Measurements from ENCODE around the gene TMEM181.
"Not testable (repeated sequence)": the region's sequence is repeated elsewhere in the genome, so short reads cannot be mapped to it uniquely, and the experiment has no call there.

Gene TMEM181

DNA sequence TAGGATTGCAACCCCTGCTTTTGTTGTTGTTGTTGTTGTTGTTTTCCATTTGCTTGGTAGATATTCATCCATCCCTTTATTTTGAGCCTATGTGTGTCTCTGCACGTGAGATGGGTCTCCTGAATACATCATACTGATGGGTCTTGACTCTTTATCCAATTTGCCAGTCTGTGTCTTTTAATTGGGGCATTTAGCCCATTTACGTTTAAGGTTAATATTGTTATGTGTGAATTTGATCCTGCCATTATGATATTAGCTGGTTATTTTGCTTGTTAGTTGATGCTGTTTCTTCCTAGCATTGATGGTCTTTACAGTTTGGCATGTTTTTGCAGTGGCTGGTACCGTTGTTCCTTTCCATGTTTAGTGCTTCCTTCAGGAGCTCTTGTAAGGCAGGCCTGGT, 58.4 kb downstream of the TMEM181 start:
- H3K9me3 ChIP-seq (ENCODE audit: control insufficient read depth in 2 of 2, low read length in 2 of 2); H3K27me3 ChIP-seq (ENCODE audit: control insufficient read depth in 2 of 2, insufficient read depth in 2 of 2, low read length in 2 of 2); H3K4me1 ChIP-seq (ENCODE audit: control insufficient read depth in 2 of 2, insufficient read depth in 2 of 2, low read length in 2 of 2); H3K27ac ChIP-seq (ENCODE audit: low read depth in 2 of 2, low read length in 2 of 2); H3K9ac ChIP-seq (ENCODE audit: low read depth in 1 of 2, low read length in 2 of 2); H3K4me3 ChIP-seq (ENCODE audit: low read length in 2 of 2): not testable (repeated sequence)
- H3K36me3 ChIP-seq (ENCODE audit: control insufficient read depth in 2 of 2, insufficient read depth in 2 of 2, low read length in 2 of 2): peaks cover 14 to 25% of the 10 kb centered on the region in 2 donors

DNA sequence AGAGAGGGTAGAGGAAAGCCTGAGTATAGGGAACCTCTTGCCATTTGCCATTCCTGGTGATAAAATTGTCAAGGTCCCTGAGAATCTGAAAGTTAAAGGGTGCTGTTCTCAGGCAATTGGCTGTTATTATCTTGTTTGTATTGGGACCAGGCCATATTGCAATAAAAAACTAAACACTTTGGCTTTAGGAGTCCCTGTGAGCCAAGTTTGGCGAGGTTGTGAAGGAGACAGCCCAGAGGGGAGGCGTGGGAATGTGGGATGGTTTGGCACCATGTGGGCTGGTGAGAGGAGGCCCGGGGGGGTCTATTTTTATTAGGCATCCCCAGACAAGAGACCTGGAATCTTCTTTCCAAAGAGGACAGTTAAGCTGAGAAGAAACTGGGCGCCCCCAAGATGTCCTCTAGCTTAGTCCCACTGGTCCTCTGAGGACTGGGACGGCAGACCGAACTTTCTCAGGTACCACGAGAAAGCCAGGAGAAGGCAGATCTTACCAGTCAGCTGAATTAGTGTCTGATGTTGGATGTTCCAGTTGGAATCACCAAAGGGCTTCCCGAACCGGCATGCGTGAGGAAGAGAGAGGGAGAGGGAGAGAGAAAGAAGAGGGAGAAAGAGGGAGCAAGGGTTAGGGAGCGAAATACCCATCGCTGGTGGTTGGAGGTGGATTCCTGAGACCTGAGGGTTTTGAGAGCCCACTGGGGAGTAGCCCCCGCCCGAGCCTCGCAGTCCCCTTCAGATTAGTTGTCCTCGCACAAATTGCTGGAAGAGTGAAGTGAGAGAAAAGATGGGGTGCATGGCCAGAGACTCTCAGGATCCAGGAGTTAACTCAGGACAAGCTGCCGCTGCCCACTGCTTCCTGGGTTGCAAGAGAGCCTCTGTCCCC, 60.3 kb downstream of the TMEM181 start:
- no peak overlapping the region for H3K9ac ChIP-seq (ENCODE audit: low read depth in 1 of 2, low read length in 2 of 2)
- H3K36me3 ChIP-seq (ENCODE audit: control insufficient read depth in 2 of 2, insufficient read depth in 2 of 2, low read length in 2 of 2): peaks cover 18 to 29% of the 10 kb centered on the region in 2 donors
- H3K27ac ChIP-seq (ENCODE audit: low read depth in 2 of 2, low read length in 2 of 2): no peak overlapping the region
- H3K4me1 ChIP-seq (ENCODE audit: control insufficient read depth in 2 of 2, insufficient read depth in 2 of 2, low read length in 2 of 2): no peaks in the 10 kb centered on the region
- H3K9me3 ChIP-seq (ENCODE audit: control insufficient read depth in 2 of 2, low read length in 2 of 2): no peaks in the 10 kb centered on the region
- no peaks in the 10 kb centered on the region for H3K27me3 ChIP-seq (ENCODE audit: control insufficient read depth in 2 of 2, insufficient read depth in 2 of 2, low read length in 2 of 2)
- no peak overlapping the region for H3K4me3 ChIP-seq (ENCODE audit: low read length in 2 of 2)

DNA sequence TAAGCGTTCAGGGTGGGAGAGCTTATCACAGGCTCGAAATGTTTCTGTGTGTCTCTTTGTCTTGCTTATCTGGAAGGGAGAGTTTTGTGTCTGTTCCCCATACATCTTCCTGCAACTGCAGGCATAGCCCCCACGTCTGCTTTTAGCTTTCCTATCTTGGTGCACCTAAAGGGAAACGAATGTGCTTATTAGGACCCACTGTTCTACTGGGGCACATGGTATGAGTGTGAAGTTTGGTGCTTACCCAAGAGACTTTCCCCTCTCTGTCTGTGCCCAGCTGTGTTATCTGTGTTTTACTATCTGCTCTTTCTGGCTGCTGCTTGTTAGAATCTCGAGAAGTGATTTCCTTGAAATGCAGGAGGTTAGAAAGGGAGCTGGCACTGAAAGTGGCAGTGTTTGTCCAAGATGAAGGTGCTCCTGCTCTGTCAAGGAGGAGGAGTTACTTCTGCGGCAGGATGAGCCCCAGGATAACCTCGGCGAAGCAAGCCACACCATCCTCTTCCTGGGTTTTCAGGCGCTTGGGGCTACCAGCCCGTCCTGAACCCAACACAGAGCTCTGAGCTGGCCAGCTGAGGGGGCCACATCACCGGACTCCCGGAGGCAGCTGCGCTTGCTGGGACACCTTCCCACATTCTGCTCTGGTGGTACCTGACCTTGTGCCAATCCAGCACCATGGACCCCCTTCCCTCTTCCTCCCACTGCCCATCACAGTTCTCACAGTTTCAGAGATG, 61.2 kb downstream of the TMEM181 start:
- H3K27me3 ChIP-seq (ENCODE audit: control insufficient read depth in 2 of 2, insufficient read depth in 2 of 2, low read length in 2 of 2): no peaks in the 10 kb centered on the region
- H3K27ac ChIP-seq (ENCODE audit: low read depth in 2 of 2, low read length in 2 of 2): no peak overlapping the region
- no peak overlapping the region for H3K4me3 ChIP-seq (ENCODE audit: low read length in 2 of 2)
- H3K36me3 ChIP-seq (ENCODE audit: control insufficient read depth in 2 of 2, insufficient read depth in 2 of 2, low read length in 2 of 2): peaks cover 20 to 38% of the 10 kb centered on the region in 2 donors
- no peak overlapping the region for H3K9ac ChIP-seq (ENCODE audit: low read depth in 1 of 2, low read length in 2 of 2)
- no peaks in the 10 kb centered on the region for H3K9me3 ChIP-seq (ENCODE audit: control insufficient read depth in 2 of 2, low read length in 2 of 2)
- H3K4me1 ChIP-seq (ENCODE audit: control insufficient read depth in 2 of 2, insufficient read depth in 2 of 2, low read length in 2 of 2): no peaks in the 10 kb centered on the region

DNA sequence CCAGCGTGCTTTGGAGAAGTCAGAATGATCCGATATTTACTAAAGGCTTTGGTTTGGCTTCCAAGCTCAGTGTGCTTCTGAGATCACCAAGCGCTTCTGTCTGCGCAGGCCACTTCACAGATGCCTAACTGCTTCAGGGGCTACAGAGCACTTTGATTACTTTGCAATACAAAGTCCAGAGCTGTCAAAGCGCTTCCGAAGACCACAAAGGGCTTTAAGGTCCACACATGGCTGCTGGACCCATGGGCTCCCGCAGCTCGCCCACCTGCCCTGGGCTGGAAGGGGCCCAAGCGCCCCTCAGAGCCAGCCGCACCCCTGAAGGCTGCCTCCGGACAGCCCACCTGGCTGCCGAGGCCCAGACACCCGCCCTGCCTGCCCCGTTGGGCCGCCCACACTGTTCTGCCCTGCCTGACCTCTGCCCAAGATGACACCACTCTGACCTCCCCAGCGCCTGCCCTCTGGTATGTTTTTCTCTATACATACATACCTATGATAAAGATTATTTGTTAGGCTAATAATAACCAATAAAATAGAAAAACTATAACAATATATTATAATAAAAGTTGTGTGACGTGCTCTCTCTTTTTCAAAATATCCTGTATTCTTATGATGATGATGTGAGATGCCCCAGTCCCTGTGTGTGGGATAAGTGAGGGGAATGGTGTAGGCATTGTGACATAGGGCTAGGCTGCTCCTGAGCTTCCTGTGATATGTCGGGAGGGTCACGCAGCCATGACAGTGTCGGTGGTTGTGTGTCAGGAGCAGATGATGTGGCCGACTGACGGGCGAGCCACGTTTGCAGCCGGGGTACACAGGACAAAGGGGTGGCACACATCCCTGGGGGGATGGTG, 62.0 kb downstream of the TMEM181 start:
- Histone ChIP-seq H3K27ac (ENCODE audit: low read depth in 2 of 2, low read length in 2 of 2) (no peak overlapping the region), H3K27me3 (ENCODE audit: control insufficient read depth in 2 of 2, insufficient read depth in 2 of 2, low read length in 2 of 2) (no peaks in the 10 kb centered on the region), H3K36me3 (ENCODE audit: control insufficient read depth in 2 of 2, insufficient read depth in 2 of 2, low read length in 2 of 2) (peaks cover 27 to 46% of the 10 kb centered on the region in 2 donors), H3K4me1 (ENCODE audit: control insufficient read depth in 2 of 2, insufficient read depth in 2 of 2, low read length in 2 of 2) (no peaks in the 10 kb centered on the region), H3K9ac (ENCODE audit: low read depth in 1 of 2, low read length in 2 of 2) (no peak overlapping the region), H3K4me3 (ENCODE audit: low read length in 2 of 2) (no peak overlapping the region), H3K9me3 (ENCODE audit: control insufficient read depth in 2 of 2, low read length in 2 of 2) (no peaks in the 10 kb centered on the region)

DNA sequence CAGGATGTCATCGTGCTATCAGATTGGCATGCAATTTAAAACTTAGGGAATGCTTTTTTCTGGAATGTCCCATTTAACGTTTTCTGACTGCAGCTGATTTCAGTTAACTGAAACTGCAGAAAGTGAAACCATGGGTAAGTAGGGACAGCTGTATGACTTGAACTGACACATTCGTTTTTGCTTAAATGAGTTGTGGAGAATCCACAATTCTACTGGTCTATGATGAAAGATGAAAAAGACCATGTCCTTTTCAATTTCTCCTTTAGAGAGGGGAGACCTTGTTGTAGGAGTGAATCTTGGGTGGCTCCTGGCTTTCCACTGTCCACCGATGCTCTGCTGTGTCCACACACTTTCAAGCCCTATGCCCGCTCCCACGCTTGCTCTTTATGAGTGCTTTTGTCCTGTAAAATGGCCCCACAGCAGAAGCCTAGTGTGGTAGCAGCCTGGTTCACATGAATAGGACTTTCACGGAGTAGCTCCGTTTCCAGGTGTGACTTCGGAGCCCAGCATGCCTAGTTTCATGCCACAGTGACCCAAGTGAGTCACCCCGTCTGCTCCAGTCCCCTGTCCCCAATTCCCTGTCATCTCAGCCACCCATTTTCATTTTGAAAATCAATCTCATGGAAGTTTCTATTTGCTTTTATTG, 62.8 kb downstream of the TMEM181 start:
- Histone ChIP-seq H3K27me3 (ENCODE audit: control insufficient read depth in 2 of 2, insufficient read depth in 2 of 2, low read length in 2 of 2) (no peaks in the 10 kb centered on the region), H3K9me3 (ENCODE audit: control insufficient read depth in 2 of 2, low read length in 2 of 2) (no peaks in the 10 kb centered on the region), H3K4me1 (ENCODE audit: control insufficient read depth in 2 of 2, insufficient read depth in 2 of 2, low read length in 2 of 2) (no peaks in the 10 kb centered on the region), H3K9ac (ENCODE audit: low read depth in 1 of 2, low read length in 2 of 2) (no peak overlapping the region), H3K36me3 (ENCODE audit: control insufficient read depth in 2 of 2, insufficient read depth in 2 of 2, low read length in 2 of 2) (peaks cover 34 to 52% of the 10 kb centered on the region in 2 donors), H3K4me3 (ENCODE audit: low read length in 2 of 2) (no peak overlapping the region), H3K27ac (ENCODE audit: low read depth in 2 of 2, low read length in 2 of 2) (no peak overlapping the region)

DNA sequence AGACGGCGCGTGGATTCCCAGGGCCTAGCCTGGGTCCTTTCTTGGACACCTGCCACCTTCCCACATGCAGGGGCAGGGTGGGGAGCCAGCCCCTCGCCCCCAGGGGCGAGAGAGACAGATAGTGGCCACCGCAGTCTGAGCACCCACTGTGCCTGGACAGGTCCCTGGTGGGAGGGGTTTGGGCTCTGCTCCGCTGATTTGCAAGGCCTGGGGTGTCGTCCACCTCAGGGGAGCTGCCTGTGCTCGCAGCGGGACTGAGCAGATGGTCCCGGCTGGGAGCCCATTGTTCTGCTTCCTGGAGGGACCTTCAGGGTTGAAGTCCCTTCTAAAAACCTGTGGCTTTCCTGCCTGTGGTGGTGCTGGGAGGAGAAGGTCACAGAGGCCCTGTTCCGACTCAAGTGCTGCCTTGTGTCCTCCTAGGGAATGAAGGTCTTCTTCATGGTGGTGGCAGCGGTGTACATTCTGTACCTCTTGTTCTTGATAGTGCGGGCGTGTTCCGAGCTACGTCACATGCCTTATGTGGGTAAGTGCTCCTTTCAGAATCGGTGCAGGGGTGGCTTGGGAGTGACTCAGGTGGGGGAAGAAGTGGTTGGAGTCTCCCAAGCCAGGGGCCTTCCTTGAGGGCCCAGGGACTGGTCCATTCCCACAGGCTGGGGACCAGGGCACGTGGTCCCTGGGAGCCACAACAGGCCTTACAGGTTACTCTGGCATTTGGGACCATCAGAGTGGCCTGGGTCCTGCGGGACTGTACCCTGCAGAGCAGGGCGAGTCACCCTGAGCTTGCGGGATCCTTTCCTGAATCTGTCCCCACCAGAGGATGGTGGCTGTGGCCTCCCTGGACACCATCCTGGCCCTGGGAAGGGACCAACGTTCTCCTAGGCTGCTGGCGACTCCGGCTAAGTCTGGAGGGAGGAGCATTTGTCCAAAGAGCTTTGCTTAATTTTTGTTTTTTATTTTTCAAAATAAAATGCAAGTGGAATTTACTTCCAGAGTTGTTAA, 65.1 kb downstream of the TMEM181 start:
- H3K9ac ChIP-seq (ENCODE audit: low read depth in 1 of 2, low read length in 2 of 2): no peak overlapping the region
- no peak overlapping the region for H3K4me3 ChIP-seq (ENCODE audit: low read length in 2 of 2)
- peaks cover 0 to under 1% of the 10 kb centered on the region in 2 donors for H3K4me1 ChIP-seq (ENCODE audit: control insufficient read depth in 2 of 2, insufficient read depth in 2 of 2, low read length in 2 of 2)
- H3K27me3 ChIP-seq (ENCODE audit: control insufficient read depth in 2 of 2, insufficient read depth in 2 of 2, low read length in 2 of 2): no peaks in the 10 kb centered on the region
- no peak overlapping the region for H3K27ac ChIP-seq (ENCODE audit: low read depth in 2 of 2, low read length in 2 of 2)
- H3K36me3 ChIP-seq (ENCODE audit: control insufficient read depth in 2 of 2, insufficient read depth in 2 of 2, low read length in 2 of 2): peaks cover 46 to 63% of the 10 kb centered on the region in 2 donors
- no peaks in the 10 kb centered on the region for H3K9me3 ChIP-seq (ENCODE audit: control insufficient read depth in 2 of 2, low read length in 2 of 2)

DNA sequence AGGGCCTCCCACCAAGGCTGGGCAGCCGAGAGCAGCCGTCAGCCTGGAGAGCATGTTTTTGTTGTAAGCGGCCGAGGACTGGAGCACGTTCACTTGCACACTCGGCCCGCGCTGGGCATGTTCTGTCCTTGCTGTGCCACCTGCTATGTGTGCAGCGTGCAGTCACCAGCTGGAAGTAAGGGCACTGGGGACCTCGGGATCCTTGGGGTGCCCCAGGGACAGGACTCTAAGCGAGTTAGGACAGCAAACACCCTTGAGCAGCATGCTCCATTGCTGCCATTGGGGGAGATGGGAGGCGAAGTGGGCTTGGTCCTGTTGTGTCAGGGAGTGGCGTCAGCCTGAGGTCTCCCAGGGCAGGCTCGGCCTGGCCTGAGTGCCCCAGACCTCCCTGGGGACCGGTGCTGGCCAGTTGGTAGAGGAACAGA, 66.0 kb downstream of the TMEM181 start:
- no peak overlapping the region for H3K9ac ChIP-seq (ENCODE audit: low read depth in 1 of 2, low read length in 2 of 2)
- H3K4me1 ChIP-seq (ENCODE audit: control insufficient read depth in 2 of 2, insufficient read depth in 2 of 2, low read length in 2 of 2): peaks cover 7 to 9% of the 10 kb centered on the region in 2 donors
- H3K27me3 ChIP-seq (ENCODE audit: control insufficient read depth in 2 of 2, insufficient read depth in 2 of 2, low read length in 2 of 2): no peaks in the 10 kb centered on the region
- H3K9me3 ChIP-seq (ENCODE audit: control insufficient read depth in 2 of 2, low read length in 2 of 2): no peaks in the 10 kb centered on the region
- no peak overlapping the region for H3K4me3 ChIP-seq (ENCODE audit: low read length in 2 of 2)
- H3K36me3 ChIP-seq (ENCODE audit: control insufficient read depth in 2 of 2, insufficient read depth in 2 of 2, low read length in 2 of 2): peaks cover 40 to 60% of the 10 kb centered on the region in 2 donors
- H3K27ac ChIP-seq (ENCODE audit: low read depth in 2 of 2, low read length in 2 of 2): no peak overlapping the region

DNA sequence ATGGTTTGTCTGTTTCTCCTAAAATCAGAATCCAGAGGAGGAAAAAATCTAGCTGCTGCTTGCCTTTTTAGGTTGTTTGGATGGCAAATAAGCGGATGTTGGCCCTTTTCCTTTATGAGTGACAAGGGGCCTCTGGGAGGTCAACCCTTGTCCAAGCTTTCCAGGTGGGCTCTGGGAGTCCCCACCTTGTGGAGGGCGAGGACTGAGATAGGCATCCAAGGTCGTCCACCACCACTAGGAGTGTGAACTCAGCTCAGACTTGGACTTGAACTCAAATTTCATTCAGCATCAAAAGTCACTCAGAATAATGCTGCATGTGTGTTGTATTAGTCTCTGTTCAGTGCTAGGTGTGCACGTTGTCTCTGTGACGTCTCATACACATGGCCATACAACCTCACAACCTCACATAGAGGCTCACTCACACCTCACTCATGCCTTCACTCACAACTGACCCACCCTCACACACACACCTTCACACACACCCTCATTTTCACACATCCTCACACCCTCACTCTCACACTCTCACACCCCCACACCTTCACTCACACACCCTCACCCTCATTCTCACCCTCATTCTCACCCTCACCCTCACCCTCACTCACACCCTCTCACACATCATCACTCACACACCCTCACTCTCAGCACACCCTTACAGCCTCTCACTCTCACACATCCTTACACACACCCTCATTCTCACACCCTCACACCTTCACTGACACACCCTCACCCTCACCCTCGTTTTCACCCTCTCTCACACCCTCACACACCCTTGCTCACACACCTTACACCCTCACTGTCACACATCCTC, 66.7 kb downstream of the TMEM181 start:
- no peak overlapping the region for H3K27ac ChIP-seq (ENCODE audit: low read depth in 2 of 2, low read length in 2 of 2)
- H3K36me3 ChIP-seq (ENCODE audit: control insufficient read depth in 2 of 2, insufficient read depth in 2 of 2, low read length in 2 of 2): peaks cover 39 to 54% of the 10 kb centered on the region in 2 donors
- no peak overlapping the region for H3K9ac ChIP-seq (ENCODE audit: low read depth in 1 of 2, low read length in 2 of 2)
- no peaks in the 10 kb centered on the region for H3K27me3 ChIP-seq (ENCODE audit: control insufficient read depth in 2 of 2, insufficient read depth in 2 of 2, low read length in 2 of 2)
- no peaks in the 10 kb centered on the region for H3K9me3 ChIP-seq (ENCODE audit: control insufficient read depth in 2 of 2, low read length in 2 of 2)
- H3K4me3 ChIP-seq (ENCODE audit: low read length in 2 of 2): no peak overlapping the region
- H3K4me1 ChIP-seq (ENCODE audit: control insufficient read depth in 2 of 2, insufficient read depth in 2 of 2, low read length in 2 of 2): peaks cover 14 to 16% of the 10 kb centered on the region in 2 donors

Measured in mucosa of rectum (tissue), 2 donors.